ENCODE data around the gene TSHZ2. TPM values are rescaled to one million over a fixed set of nuclear protein-coding genes. Genes with fewer than 3 reads are reported as not detected.
A peak's percentile ranks its signal among the peaks of the same experiment; 100 is the strongest.

TSHZ2 gene
- 1 to 10 TPM in 2 of 3 donors, not detected in 1; 1.8 to 1.9 TPM for total RNA-seq
- 0.20 TPM for total RNA-seq (2013)

GRCh38 chr20:52972190-52972937 is at the start of gene TSHZ2:
TSHZ2 (plus strand) TSS chr20:52972358; CDS start chr20:52973294, 936 bp downstream.
- Histone ChIP-seq H3K4me3 (ENCODE audit: low read length) (peak within 1 kb of the TSS; percentile 1), H3K9me3 (ENCODE audit: control insufficient read depth, insufficient read depth, low read length) (no peaks in the 10 kb centered on the region), H3K36me3 (ENCODE audit: control insufficient read depth, insufficient read depth, low read length) (no peaks in the 10 kb centered on the region), H3K27me3 (ENCODE audit: control insufficient read depth, insufficient read depth, low read length) (peaks cover 7% of the 10 kb centered on the region), H3K27ac (ENCODE audit: low read length) (no peak within 1 kb of the TSS), H3K4me1 (ENCODE audit: control insufficient read depth, insufficient read depth, low read length) (no peaks in the 10 kb centered on the region)
- peak in 1 of 2 donors; percentile 64 for DNase-seq
- no peak for ATAC-seq
- Mint-ChIP-seq H3K36me3 (no peaks in the 10 kb centered on the region), H3K9me3 (no peaks in the 10 kb centered on the region), H3K27me3 (ENCODE audit: low read depth in 2 of 2) (peaks cover 53 to 74% of the 10 kb centered on the region in 2 donors), H3K4me1 (no peaks in the 10 kb centered on the region), H3K4me3 (peak within 1 kb of the TSS; percentile 60), H3K27ac (no peak within 1 kb of the TSS)
- intact Hi-C loops (cut with micrococcal nuclease) = no loop called here
- no peak for TF ChIP-seq CTCF (IDR thresholded peaks at IDR 0.05)
- 3% methylated on average over 22 of the region's 41 CpGs for WGBS (ENCODE audit: insufficient coverage)

GRCh38 chr20:52922436-52922835 is 49.7 kb upstream of the TSHZ2 start:
- Histone ChIP-seq H3K27ac (ENCODE audit: low read length) (no peak overlapping the region), H3K27me3 (ENCODE audit: control insufficient read depth, insufficient read depth, low read length) (no peaks in the 10 kb centered on the region), H3K4me1 (ENCODE audit: control insufficient read depth, insufficient read depth, low read length) (no peaks in the 10 kb centered on the region), H3K9me3 (ENCODE audit: control insufficient read depth, insufficient read depth, low read length) (no peaks in the 10 kb centered on the region), H3K36me3 (ENCODE audit: control insufficient read depth, insufficient read depth, low read length) (no peaks in the 10 kb centered on the region), H3K4me3 (ENCODE audit: low read length) (no peak overlapping the region)
- H3K27ac Mint-ChIP-seq = no peak overlapping the region
- DNase-seq = no peak
- H3K4me3 Mint-ChIP-seq = no peak overlapping the region
- H3K9me3 Mint-ChIP-seq = no peaks in the 10 kb centered on the region
- intact Hi-C loops (cut with micrococcal nuclease) = no loop called here
- ATAC-seq = no peak
- TF ChIP-seq CTCF (IDR thresholded peaks at IDR 0.05) = no peak
- H3K27me3 Mint-ChIP-seq (ENCODE audit: low read depth in 2 of 2) = peaks cover 9 to 13% of the 10 kb centered on the region in 2 donors
- WGBS (ENCODE audit: insufficient coverage) = 59% methylated on average over 2 of the region's 2 CpGs
- no peaks in the 10 kb centered on the region for H3K4me1 Mint-ChIP-seq
- H3K36me3 Mint-ChIP-seq = no peaks in the 10 kb centered on the region

- no peak overlapping the region for H3K27ac ChIP-seq (ENCODE audit: low read length)
- no peaks in the 10 kb centered on the region for H3K9me3 ChIP-seq (ENCODE audit: control insufficient read depth, insufficient read depth, low read length)
- no peaks in the 10 kb centered on the region for H3K4me1 ChIP-seq (ENCODE audit: control insufficient read depth, insufficient read depth, low read length)
- peaks cover 9 to 10% of the 10 kb centered on the region in 2 donors for H3K27me3 Mint-ChIP-seq (ENCODE audit: low read depth in 2 of 2)
- DNase-seq (no peak), ATAC-seq (no peak)
- intact Hi-C loops (cut with micrococcal nuclease) = no loop called here
- H3K27me3 ChIP-seq (ENCODE audit: control insufficient read depth, insufficient read depth, low read length) = no peaks in the 10 kb centered on the region
- H3K36me3 ChIP-seq (ENCODE audit: control insufficient read depth, insufficient read depth, low read length) = no peaks in the 10 kb centered on the region
- no peaks in the 10 kb centered on the region for H3K9me3 Mint-ChIP-seq
- no peaks in the 10 kb centered on the region for H3K4me1 Mint-ChIP-seq
- H3K4me3 ChIP-seq (ENCODE audit: low read length) = no peak overlapping the region
- no peak for TF ChIP-seq CTCF (IDR thresholded peaks at IDR 0.05)
- WGBS (ENCODE audit: insufficient coverage) = 52% methylated on average over 8 of the region's 8 CpGs
- no peak overlapping the region for H3K27ac Mint-ChIP-seq
- no peaks in the 10 kb centered on the region for H3K36me3 Mint-ChIP-seq
- H3K4me3 Mint-ChIP-seq = no peak overlapping the region
Measured at GRCh38 chr20:52923123-52923937, 48.8 kb upstream of the TSHZ2 start.
